ENCODE results near the gene CTBP1. TPM values are rescaled to one million over a fixed set of nuclear protein-coding genes. Genes with fewer than 3 reads are reported as not detected.

The CTBP1 gene
- polyA plus RNA-seq, 4 donors = 130 to 166 (median 139) TPM

DNA sequence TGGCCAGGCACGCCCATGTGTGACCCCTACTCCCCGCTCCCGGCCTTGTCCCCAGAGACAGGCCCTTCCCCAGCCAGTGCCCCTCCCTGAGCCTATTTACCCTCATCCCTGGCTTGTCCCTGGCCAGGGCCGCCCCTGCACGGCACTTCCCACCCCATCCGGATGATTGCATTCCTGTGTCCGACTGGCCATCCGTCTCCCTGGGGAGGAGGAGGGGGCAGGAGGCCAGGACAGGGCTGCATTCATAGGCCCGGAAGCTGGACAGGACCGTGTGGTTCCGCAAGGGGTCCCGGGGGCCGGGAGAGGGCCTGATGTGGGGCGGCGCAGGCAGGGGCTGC lies 22.8 kb downstream of the CTBP1 start:
- no peak for DNase-seq (ENCODE audit: low read depth in 4 of 4, low spot score in 3 of 4)

DNA sequence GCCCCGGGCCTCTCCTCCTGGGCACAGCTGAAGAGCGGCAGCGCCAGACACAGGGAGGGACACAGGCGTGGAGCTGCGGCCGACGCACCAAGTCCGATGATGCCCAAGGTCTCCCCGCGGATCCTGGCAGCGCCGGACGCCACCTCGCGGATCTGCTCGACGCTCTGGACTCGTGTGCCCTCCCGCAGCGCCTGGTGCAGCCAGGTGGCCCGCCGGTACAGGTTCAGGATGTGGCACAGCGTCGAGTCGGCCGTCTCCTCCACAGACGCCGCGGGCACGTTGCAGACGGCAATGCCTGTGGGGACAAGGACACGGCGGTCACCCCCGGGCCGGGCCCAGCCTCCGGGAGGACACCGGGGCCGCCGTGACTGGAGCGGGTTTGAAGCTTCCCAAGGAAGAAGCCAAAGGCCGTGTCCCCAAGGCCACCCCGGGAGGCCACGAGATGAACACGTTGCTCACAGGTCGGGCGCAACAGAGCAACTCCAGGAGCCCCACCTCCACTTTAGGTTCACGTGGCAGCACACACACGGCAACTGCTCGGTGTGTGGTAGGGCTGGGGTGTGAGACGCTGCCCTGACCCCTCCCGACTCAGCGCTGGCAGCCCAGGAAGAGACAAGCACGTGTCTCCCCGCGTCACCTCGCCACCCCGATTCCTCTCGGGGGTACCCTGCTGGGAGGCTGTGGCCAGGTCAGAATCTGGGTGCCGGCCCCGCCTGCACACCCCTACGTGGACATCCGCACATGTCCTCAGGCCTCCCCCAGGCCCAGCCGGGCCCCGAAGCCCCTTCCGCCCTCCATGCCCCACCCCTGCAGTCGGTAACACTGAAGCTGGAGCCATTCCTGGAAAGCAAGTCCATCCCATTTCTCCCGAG lies 23.4 kb downstream of the CTBP1 start:
- DNase-seq (ENCODE audit: low read depth in 4 of 4, low spot score in 3 of 4) = no peak

DNA sequence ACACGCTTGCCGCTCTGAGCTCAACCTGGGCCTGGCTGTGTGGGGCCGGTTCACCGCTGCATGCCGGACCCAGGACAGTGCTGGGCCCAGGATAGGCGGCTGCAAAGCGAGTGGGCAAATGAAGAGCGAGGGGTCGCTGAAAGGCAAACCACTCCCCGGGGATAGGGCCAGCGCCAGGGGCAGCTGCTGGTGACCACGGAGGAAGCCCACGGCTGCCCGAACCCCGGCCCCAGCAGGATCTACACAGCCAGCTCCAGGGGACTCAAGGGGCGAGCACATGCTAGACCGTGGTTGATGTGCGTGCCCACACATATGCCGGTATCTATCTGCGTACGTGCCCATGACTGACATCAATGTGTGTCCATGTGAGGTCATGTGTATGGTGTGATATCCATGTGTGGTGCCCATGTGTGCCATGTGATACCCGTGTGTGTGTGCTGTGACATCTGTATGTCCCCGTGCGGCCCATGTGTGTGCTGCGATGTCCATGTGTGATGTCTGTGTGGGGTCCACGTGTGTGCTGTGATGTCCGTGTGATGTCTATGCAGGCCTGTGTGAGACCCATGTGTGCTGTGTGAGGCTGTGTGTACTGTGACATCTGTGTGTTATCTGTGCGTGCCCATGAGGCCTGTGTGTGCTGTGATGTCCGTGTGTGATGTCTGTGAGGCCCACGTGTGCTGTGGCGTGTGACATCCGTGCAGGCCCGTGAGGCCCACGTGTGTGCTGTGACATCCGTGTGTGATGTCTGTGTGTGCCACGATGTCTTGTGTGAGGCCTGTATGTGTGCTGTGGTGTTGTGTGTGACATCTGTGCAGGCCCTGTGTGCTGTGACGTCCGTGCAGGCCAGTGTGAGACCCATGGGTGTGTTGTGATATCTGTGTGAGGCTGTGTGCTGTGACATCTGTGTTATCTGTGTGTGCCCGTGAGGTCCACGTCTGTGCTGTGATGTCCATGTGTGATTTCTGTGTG lies 24.8 kb downstream of the CTBP1 start:
- DNase-seq (ENCODE audit: low read depth in 4 of 4, low spot score in 3 of 4) = no peak

DNA sequence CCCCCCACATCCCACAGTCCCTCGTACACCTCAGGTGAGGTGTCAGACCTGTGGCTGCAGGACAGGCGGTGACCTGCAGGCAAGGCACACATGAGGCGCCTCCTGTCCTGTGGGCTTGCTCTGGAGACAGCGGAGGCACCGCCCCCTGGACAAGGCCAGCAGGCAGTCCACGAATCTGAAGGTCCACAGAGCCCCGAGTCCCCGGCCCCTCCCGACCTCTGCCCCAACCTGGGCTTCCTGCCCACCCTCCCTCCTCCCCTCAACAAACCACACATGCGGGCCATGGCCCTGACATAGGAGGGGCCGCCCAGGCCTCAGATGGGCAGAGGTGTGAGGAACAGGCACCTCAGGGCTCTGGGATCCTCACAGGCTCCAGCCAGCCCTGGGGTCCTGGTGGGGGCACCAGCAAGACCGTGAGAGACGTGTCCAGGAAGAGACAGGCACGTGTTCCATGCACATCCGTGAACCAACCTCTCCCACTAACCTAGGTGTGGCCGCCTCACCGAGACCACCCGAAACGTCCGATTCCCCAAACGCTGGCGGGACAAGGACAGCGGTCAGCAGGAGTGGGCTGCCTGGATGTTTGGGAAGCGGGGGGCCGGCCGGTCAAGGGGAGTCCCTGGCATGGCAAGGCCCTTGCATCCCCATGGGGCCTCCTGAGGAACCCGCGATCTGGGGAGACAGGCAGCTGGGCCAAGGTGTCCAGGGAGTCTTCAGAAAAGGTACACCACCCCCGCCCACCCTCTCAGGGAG lies 25.8 kb downstream of the CTBP1 start:
- DNase-seq (ENCODE audit: low read depth in 4 of 4, low spot score in 3 of 4) = no peak

DNA sequence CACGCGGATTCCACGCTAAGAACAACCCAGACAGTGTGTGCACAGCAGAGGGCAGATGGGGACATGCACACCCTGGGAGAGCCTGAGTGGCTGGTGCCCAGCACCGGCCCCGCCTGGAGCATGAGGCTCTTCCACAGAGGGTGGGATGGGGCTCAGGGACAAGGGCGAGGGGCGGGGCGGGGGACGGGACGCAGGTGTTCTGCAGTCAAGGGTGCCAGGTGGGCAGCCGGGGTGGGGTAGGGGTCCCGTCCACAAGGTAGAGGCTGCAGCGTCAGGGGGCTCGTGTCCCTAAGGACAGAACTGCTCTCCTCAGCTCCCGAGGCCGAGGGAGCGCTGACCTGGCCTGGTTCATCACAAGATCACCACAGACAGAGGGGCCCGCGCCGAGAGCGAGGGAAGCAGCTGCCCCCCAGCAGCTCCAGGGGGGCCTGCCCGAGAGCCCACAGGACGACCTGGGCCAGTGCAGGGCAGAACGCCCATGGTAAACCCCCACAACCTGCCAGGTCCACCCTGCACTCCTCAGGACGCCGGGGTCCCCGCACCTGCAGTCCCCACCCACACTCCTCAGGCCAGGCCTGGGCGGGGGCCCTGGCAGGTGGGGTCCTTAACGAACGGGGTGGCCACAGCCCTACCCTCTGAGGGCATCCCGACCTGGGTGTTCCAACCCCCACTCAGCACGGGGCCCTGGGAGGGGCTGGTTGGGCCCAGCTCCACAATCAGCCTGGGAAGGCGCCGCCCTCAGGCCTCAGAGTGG lies 26.7 kb downstream of the CTBP1 start:
- DNase-seq (ENCODE audit: low read depth in 4 of 4, low spot score in 3 of 4) = no peak

DNA sequence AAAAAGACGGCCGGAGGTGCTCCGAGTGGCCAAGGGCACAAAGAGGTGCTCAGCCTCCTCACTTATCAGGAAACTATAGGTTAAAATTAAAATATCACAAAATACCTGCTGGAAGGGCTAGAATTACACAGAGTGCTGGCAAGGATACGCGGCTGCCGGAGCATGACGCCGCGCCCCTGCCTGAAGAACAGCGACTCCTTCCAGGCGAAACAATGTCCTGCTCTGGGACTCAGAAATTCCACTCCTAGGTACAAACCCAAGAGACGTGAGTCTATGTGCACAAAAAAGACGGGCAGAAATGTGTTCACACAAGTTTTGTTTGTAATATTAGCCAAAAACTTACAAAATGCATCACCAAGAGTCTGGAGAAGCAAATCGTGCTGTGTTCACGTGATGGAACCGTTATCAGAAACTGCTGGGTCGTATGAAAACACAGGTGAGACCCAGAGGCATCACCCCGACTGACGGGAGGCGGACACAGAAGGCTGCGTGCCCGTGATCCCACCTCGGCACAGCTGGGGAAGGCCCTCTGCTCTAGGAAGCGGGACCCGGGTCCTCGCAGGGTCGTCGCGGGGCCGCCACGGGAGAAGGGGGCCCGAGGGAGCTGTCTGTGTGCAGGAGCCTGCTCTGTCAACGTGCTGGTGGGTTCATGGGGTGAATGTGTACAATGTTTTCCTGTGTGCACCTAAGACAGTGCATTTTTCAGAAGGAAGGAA lies 27.6 kb downstream of the CTBP1 start:
- no peak for DNase-seq (ENCODE audit: low read depth in 4 of 4, low spot score in 3 of 4)

DNA sequence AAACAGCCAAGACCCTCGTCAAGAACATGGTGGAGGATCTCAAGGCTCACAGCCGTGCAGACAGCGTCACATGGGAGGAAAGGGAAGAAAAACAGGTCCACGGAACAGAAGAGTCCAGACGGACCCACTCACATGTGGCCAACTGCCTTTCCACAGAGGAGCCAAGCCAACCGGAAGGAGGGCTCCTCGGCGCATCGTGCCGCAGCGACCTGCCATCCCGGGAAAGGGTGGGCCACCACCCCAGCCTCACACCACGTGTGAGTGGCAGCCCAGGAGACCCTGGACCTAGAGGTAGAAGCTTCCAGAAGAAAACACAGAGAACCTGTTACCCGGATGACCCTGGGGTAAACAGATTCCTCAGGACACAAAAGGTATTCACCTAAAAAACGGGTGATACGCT lies 28.4 kb downstream of the CTBP1 start:
- no peak for DNase-seq (ENCODE audit: low read depth in 4 of 4, low spot score in 3 of 4)

DNA sequence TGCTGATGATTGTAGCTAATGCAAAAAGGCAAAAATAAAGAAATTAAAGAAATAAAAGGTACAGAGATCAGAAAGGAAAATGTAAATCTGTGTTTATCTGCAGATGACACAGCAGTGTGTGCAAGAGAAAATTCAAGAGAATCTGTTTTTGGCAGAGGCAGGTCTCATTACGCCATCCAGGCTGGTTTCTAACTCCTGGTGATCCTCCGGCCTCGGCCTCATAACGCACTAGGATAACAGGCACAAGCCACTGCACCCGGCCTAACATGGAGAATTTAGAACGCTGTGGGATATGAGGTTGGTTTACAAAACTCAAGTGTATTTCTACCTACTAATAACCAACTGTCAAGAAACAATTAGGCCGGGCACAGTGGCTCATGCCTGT lies 29.4 kb downstream of the CTBP1 start:
- no peak for DNase-seq (ENCODE audit: low read depth in 4 of 4, low spot score in 3 of 4)

DNA sequence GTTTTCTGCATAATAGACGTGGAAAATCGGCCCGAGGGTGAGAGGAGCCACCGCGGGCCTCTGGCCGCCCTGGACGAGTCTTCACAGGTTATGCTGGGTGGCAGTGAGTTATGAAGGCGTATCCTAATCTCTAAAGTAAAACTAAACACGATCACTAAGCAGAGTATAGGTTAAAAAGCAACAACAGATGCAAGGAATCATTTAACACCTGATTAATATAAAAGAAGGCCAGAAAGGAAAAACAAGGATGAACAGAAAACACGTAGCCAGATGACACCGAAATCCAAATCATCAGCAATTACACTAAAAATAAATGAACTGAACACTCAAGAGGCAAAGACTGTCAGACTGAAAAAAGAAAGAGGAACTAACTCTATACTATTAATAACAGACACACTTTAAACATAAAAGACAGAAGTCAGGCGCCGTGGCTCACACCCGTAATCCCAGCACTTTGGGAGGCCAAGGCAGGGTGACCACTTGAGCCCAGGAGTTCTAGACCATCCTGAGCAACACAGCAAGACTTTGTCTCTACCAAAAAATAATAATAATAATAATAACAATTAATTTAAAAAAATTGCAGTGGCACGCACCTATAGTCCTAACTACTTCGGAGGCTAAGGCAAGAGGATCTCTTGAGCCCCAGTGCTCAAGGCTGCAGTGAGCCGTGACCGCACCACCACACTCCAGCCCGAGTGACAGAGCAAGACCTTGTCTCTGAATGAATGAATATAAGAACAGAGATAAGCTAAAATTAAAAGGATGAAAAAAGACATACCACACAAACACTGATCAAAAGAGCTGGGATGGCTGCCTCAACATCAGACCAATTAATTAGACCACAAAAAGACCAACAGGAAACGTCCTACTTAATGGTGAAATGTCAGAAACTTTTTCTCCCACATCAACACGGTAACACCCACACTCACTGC lies 30.0 kb downstream of the CTBP1 start:
- DNase-seq (ENCODE audit: low read depth in 4 of 4, low spot score in 3 of 4) = no peak

DNA sequence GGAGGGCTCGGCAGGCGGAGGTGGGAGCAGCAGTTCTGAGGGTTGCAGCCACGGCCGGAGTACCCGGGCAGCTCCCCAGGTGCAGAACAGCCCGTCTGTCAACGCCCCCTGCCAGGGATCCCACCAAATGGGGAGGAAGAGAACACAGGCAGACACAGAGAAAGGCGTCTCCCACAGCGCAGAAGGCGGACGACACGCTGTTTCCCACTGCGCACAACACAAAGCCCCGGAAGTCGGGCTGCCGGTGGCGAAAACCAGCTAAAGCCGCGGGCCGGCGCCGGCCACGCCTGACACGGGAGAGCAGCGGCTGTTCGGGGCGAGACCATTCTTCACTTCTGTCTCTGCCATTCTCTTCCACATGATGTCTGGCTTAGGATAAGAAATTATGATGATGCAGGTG lies 31.6 kb downstream of the CTBP1 start:
- no peak for DNase-seq (ENCODE audit: low read depth in 4 of 4, low spot score in 3 of 4)

DNA sequence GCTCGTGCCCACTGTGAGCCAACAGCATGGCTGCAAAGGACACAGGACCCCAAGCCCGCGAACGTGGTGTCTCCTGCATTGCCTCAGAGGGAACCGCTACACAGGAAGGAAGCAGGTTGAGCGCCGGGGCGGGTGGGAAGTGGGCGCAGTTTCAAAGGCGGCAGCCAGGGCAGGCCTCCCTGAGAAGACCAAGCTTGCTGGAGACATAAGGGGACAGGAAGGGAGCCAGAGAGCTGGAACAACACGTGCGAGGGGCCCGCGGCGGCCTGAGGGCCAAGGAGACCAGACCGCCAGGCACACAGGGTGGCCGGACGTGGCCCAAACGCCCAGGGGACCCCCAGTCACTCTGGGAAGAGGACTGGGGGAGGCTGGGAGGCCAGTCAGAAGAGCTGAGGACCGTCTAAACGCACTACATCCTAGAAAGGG lies 32.0 kb downstream of the CTBP1 start:
- DNase-seq (ENCODE audit: low read depth in 4 of 4, low spot score in 3 of 4) = no peak

DNA sequence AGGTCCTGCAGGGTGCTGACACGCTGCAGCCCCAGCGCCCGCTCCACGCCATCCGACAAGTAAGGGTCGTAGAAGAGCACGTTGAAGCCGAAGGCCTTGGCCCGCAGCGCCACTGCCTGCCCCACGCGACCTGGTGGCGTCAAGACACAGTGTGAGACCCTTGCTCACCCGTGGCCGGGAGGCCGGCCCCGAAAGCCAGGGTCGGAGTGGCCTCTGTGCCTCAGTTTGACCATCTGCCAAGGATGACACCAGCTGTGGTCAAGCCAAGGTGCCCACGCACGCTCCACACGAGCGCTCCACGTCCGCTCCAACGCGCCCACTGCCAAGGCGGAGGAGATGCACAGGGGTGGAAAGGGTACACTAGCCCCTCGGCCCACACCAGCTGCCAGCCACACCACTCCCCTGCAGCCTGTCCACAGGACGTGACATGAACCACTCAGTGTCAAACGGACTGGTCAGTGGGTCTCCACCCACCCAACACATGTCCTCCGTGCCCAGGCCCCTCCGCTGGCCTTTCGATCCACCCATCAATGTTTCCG lies 32.8 kb downstream of the CTBP1 start:
- DNase-seq (ENCODE audit: low read depth in 4 of 4, low spot score in 3 of 4) = no peak

DNA sequence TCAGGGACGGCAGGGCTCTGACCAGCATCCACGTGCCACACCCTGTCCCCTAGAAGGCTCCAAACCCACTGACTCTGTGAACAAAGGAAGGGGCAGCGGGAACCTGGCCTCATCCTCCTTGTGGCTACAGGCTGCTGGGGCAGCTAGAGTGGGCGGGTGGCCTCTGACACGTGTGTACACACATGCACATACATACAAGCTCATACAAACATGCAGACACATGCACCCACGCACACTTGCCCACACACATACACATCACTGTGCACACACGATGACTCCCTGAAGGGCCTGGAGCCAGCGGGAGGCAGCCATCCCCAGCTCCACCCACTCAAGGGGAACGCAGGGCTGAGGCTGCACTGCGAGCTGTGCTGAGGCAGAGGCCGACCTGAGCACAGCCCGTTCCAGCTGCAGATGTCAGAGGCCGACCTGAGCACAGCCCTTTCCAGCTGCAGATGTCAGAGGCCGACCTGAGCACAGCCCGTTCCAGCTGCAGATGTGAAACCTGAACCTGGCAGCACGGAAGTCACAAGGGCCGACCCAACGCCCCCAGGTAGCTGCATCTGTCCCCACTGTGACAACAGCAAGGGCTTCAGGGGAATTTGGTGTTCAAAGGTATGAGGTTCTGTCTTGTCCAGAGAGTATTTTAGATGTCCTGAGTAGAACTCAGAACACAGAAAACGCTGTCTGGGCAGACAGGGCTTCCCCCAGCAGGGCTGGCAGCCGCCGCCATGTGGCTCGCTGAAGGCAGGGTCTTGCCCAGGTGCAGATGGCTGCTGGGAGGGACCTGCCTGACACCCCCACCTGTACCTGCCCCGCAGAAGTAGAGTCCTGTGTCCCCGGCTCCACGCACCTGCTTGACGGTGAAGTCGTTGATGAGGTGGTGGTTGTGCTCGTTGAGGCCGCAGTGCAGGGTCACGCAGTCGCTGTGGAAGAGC lies 33.5 kb downstream of the CTBP1 start:
- no peak for DNase-seq (ENCODE audit: low read depth in 4 of 4, low spot score in 3 of 4)

DNA sequence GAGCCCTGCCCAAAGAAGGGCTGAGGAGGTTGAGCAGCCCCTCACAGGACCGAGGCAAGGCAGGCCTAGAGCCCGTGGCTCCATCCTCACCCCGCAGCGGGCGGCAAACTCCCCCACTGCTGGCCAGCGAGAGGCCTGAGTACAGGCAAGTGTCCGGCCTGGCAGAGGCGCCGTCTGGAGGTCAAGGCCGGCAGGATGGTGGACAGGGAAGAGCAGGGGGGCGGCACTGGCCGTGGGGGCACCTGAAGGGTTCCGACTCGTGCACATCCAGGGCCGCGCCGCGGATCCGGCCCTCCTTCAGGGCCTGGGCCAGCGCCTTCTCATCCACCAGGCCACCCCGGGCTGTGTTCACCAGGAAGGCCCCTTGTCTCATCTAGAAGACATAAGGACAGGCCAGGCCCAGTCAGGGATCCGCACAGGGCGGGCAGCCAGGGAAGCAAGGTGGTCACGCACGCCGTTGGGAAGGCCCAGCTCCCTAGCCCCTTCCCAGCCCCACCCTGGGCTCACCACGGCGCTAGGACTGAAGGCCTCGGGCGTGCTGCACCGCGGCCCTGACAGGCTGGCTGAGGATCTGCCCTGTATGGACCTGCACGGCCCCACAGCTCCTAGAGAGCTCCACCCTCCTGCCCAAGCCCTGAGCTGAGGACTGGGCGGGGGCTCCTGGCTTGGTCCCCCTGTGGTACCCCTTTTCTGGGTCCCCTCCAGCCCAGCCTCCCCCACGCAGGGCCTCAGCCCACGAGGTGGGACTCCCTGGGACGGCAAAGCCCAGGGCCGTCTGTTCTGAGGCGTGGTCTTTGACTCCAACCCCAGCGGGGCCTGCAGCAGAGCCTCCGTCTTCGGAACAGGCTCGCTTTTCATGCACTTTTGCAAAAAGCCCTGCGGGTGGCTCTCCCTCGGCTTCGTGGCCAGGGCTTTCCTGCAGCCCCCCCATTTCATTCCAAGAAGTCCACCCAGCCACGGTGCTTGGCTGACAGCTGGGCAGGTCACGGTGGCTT lies 34.5 kb downstream of the CTBP1 start:
- no peak for DNase-seq (ENCODE audit: low read depth in 4 of 4, low spot score in 3 of 4)

DNA sequence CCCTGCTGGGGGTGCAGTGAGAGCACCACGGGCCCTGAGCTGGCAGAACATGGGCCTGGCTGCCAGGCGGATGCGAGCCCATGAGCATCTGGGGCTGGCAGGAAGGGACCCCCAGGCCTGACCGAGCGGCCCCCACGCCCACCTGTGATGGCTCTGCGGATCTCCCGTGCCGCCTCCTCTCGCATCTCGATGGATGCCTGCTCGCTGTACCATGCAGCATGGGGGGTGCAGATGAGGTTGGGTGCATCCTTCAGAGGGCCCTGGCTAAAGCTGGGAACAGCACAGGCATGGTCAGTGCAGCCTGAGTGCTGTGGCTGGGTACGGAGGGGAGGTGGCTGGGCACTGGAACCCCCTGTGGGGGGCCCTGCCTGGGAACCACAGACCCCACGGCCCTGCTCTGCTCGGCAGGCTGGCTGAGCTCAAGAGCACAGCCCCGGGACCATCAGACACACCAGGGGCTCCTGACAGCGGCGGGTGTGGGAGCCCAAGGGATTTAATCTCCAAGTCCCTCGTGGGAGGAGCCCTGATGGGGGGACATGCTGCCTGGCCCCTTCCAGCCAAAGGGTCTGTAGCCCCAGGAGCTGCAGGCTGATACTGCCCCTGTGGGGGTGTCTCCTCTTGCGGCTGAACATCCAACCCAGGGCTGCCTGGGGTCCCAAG lies 35.5 kb downstream of the CTBP1 start:
- no peak for DNase-seq (ENCODE audit: low read depth in 4 of 4, low spot score in 3 of 4)
